GM23248 (cell line): ENCODE measurements around the gene RPS5.

Source experiments
- EZH2 ChIP-seq: fragments of 200-600 bp; sonication (generic); IDR thresholded peaks from 2 replicates; pipeline ENCODE4 v1.6.1; 2018; ENCODE audit warnings: antibody characterized with exemption, mild to moderate bottlenecking; ENCODE audit not compliant: insufficient read depth, poor library complexity, severe bottlenecking
- EZH2phosphoT487 ChIP-seq: fragments of 200-600 bp; sonication (generic); IDR thresholded peaks from 2 replicates; pipeline ENCODE4 v1.6.1; 2018; ENCODE audit warnings: antibody characterized with exemption, moderate library complexity, mild to moderate bottlenecking, low read depth; ENCODE audit not compliant: insufficient read depth

GRCh38 chr19:58380037-58380661 lies 6.9 kb upstream of the RPS5 start:
- TF ChIP-seq EZH2 (no peak), EZH2phosphoT487 (no peak)
